ENCODE data around the gene MORC2. TPM values are rescaled to one million over a fixed set of nuclear protein-coding genes. Genes with fewer than 3 reads are reported as not detected.

The MORC2 gene
- total and polyA plus RNA-seq, 10 donors, result 18.2 to 24.7 (median 22.0) TPM

- Histone ChIP-seq H3K4me3 (no peak overlapping the region), H3K36me3 (no peaks in the 10 kb centered on the region), H3K27me3 (replicated peaks in 1 of 7) (no peaks in the 10 kb centered on the region), H3K9me3 (no peaks in the 10 kb centered on the region), H3K4me1 (peaks cover 0 to 20% (median 0%) of the 10 kb centered on the region in 6 donors), H3K27ac (no peak overlapping the region)
- intact Hi-C loops (cut with DNase I; ENCODE audit: low total_unique reads), result no loop called here
- WGBS, 5 donors, result 69 to 82% (median 80%) methylated on average over 3 to 8 of the region's 8 CpGs
- peak; percentile 44 for DNase-seq
- TF ChIP-seq POLR2AphosphoS5 (IDR thresholded peaks at IDR 0.05), result no peak
- no peak for TF ChIP-seq POLR2A (IDR thresholded peaks at IDR 0.05)
- no peak for TF ChIP-seq CTCF (IDR thresholded peaks at IDR 0.05 in 8 of 11, conservative IDR thresholded peaks at IDR 0.05 in 3 of 11)
These were observed 89.2 kb downstream of the MORC2 start for GRCh38 chr22:30879415-30879797.

- Histone ChIP-seq H3K27me3 (replicated peaks in 1 of 7) (no peaks in the 10 kb centered on the region), H3K9me3 (no peaks in the 10 kb centered on the region), H3K36me3 (no peaks in the 10 kb centered on the region), H3K4me3 (no peak overlapping the region), H3K27ac (no peak overlapping the region), H3K4me1 (peaks cover 0 to 20% (median 0%) of the 10 kb centered on the region in 6 donors)
- intact Hi-C loops (cut with DNase I; ENCODE audit: low total_unique reads), result no loop called here
- WGBS, 5 donors, result 63 to 72% (median 71%) methylated on average over 14 to 16 of the region's 16 CpGs
- no peak for TF ChIP-seq POLR2AphosphoS5 (IDR thresholded peaks at IDR 0.05)
- no peak for TF ChIP-seq POLR2A (IDR thresholded peaks at IDR 0.05)
- no peak for TF ChIP-seq CTCF (IDR thresholded peaks at IDR 0.05 in 8 of 11, conservative IDR thresholded peaks at IDR 0.05 in 3 of 11)
- DNase-seq, result peak; percentile 56
These were observed 89.8 kb downstream of the MORC2 start for GRCh38 chr22:30878516-30879414.

- DNase-seq, result peak; percentile 42
- Histone ChIP-seq H3K4me1 (peaks cover 0 to 20% (median 0%) of the 10 kb centered on the region in 6 donors), H3K9me3 (no peaks in the 10 kb centered on the region), H3K27me3 (replicated peaks in 1 of 7) (no peaks in the 10 kb centered on the region), H3K27ac (no peak overlapping the region), H3K36me3 (no peaks in the 10 kb centered on the region), H3K4me3 (no peak overlapping the region)
- TF ChIP-seq POLR2A (IDR thresholded peaks at IDR 0.05) (no peak), POLR2AphosphoS5 (IDR thresholded peaks at IDR 0.05) (no peak), CTCF (IDR thresholded peaks at IDR 0.05 in 8 of 11, conservative IDR thresholded peaks at IDR 0.05 in 3 of 11) (no peak)
- intact Hi-C loops (cut with DNase I; ENCODE audit: low total_unique reads), result no loop called here
- 78 to 93% (median 84%) methylated on average over 15 of the region's 15 CpGs for WGBS, 5 donors
These were observed 90.7 kb downstream of the MORC2 start for GRCh38 chr22:30877662-30878515.
